AG09309 (cell line): ENCODE data around the gene CDKAL1.
"Not testable (repeated sequence)": the region's sequence is repeated elsewhere in the genome, so short reads cannot be mapped to it uniquely, and the experiment has no call there.

ENCODE experiments used
- DNase-seq: peaks from one replicate; pipeline ENCODE4 v3.0.0-alpha.2; 2010; ENCODE audit warnings: low read depth
- H3K4me3 ChIP-seq: 2 replicates; pipeline ENCODE4 v1.5.1; 2011; ENCODE audit warnings: mild to moderate bottlenecking, low read depth, low read length, moderate library complexity; ENCODE audit not compliant: control insufficient read depth
- TF ChIP-seq, protein P1 (sequence below): IDR thresholded peaks from 2 replicates; pipeline ENCODE4 v1.5.1; 2011; ENCODE audit warnings: mild to moderate bottlenecking, low read depth, low read length, inconsistent platforms; ENCODE audit not compliant: insufficient read depth, control insufficient read depth; ENCODE audit errors: missing control alignments

CDKAL1 gene

GRCh38 chr6:21046276-21046675 lies 512.0 kb downstream of the CDKAL1 start:
- TF ChIP-seq, protein P1, sequence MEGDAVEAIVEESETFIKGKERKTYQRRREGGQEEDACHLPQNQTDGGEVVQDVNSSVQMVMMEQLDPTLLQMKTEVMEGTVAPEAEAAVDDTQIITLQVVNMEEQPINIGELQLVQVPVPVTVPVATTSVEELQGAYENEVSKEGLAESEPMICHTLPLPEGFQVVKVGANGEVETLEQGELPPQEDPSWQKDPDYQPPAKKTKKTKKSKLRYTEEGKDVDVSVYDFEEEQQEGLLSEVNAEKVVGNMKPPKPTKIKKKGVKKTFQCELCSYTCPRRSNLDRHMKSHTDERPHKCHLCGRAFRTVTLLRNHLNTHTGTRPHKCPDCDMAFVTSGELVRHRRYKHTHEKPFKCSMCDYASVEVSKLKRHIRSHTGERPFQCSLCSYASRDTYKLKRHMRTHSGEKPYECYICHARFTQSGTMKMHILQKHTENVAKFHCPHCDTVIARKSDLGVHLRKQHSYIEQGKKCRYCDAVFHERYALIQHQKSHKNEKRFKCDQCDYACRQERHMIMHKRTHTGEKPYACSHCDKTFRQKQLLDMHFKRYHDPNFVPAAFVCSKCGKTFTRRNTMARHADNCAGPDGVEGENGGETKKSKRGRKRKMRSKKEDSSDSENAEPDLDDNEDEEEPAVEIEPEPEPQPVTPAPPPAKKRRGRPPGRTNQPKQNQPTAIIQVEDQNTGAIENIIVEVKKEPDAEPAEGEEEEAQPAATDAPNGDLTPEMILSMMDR, result no peak
- DNase-seq, result no peak
- H3K4me3 ChIP-seq, result no peak overlapping the region

DNA sequence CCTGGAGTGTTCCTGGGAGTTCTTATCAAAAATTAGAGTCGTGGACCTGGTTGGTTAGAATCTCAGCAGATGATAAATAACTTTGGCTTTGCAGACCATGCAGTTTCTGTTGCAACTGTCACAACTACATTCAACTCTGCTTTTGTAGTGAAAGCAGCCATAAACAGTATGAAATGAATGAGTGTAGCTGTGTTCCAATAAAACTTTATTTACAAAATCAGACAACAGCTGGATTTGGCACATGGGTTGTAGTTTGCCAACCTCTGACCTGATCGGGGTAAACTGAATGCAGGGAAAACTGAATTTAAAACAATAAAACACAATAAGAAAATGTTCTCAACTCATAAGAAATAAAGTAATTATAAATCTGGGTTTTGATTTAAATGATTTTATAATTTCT lies 513.8 kb downstream of the CDKAL1 start:
- H3K4me3 ChIP-seq, result no peak overlapping the region
- TF ChIP-seq, protein P1, result no peak
- DNase-seq, result no peak

- DNase-seq, result no peak
- TF ChIP-seq, protein P1, result no peak
- no peak overlapping the region for H3K4me3 ChIP-seq
Measured at GRCh38 chr6:21049148-21049547, 514.9 kb downstream of the CDKAL1 start.

- no peak for DNase-seq
- TF ChIP-seq, protein P1, result no peak
Measured at GRCh38 chr6:21049572-21049971, 515.3 kb downstream of the CDKAL1 start.

DNA sequence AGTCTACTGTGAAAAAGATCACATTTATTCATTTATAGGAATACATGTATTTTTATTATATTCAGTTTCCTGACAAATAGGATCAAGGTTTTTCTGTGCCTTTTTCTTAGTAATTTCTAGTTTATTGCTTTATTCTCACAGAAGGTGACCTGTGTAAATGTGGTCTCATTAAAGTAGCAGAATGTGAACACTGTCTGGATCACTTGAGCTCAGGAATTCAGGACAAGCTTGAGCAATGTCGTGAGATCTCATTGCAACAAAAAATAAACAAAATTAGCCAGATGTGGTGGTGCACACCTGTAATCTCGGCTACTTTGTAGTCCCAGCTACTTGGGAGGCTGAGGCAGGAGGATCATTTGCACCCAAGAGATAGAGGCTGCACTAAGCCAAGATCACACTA lies 516.7 kb downstream of the CDKAL1 start:
- DNase-seq, result no peak
- H3K4me3 ChIP-seq, result no peak overlapping the region
- TF ChIP-seq, protein P1, result no peak

More at GRCh38 chr6:21049572-21049971, 515.3 kb downstream of the CDKAL1 start:
- H3K4me3 ChIP-seq, result no peak overlapping the region

GRCh38 chr6:21051777-21052176 lies 517.5 kb downstream of the CDKAL1 start:
- no peak overlapping the region for H3K4me3 ChIP-seq
- TF ChIP-seq, protein P1, result no peak
- no peak for DNase-seq

DNA sequence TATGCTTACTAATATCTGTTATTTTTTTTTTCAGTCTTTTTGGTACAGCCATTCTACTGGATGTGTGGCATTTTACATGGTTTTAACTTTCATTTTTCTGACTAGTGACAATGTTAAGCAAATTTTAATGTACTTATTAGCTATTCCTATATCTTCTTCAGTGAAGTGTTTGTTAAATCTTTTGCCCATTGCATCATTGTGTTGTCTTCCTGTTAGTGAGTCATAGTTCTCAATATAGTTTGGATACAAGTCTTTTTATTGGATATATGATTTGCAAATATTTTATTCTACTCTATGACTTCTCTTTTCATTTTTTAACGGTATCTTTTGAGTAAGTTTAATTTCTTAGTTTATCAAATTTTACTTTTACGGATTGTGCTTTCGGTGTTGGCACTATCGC lies 519.4 kb downstream of the CDKAL1 start:
- TF ChIP-seq, protein P1, result no peak
- no peak for DNase-seq
- H3K4me3 ChIP-seq, result no peak overlapping the region

- not testable (repeated sequence) for DNase-seq, H3K4me3 ChIP-seq
Measured at GRCh38 chr6:21055480-21055879, 521.2 kb downstream of the CDKAL1 start.
